Hepatocyte (in vitro differentiated cells): ENCODE data around the gene PSEN1. TPM values are rescaled to one million over a fixed set of nuclear protein-coding genes. Genes with fewer than 3 reads are reported as not detected.

Source experiments
- DNase-seq: peaks from one replicate; pipeline ENCODE4 v3.0.0-alpha.2; 2016; ENCODE audit warnings: low spot score
- H2AFZ ChIP-seq: fragments of 200-600 bp; sonication (generic); 2 replicates; pipeline ENCODE4 v1.6.0; 2016; ENCODE audit warnings: antibody characterized with exemption, mild to moderate bottlenecking
- H3K27ac ChIP-seq: fragments of 200-600 bp; sonication (generic); 2 replicates; pipeline ENCODE4 v1.5.1; 2016; ENCODE audit warnings: mild to moderate bottlenecking
- H3K27me3 ChIP-seq: fragments of 200-600 bp; sonication (generic); 2 replicates; pipeline ENCODE4 v1.6.1; 2016
- H3K36me3 ChIP-seq: fragments of 200-600 bp; sonication (generic); replicated peaks from 2 replicates; pipeline ENCODE4 v1.5.1; 2016; ENCODE audit warnings: low read depth; ENCODE audit not compliant: insufficient read depth
- H3K4me1 ChIP-seq: fragments of 200-600 bp; sonication (generic); 2 replicates; pipeline ENCODE4 v1.5.1; 2016; ENCODE audit warnings: mild to moderate bottlenecking, moderate library complexity; ENCODE audit not compliant: insufficient read depth
- H3K4me2 ChIP-seq: fragments of 200-600 bp; sonication (generic); 2 replicates; pipeline ENCODE4 v1.6.0; 2016
- H3K4me3 ChIP-seq: fragments of 200-600 bp; sonication (generic); 2 replicates; pipeline ENCODE4 v1.5.1; 2016; ENCODE audit warnings: mild to moderate bottlenecking
- H3K79me2 ChIP-seq: fragments of 200-600 bp; sonication (generic); 2 replicates; pipeline ENCODE4 v1.6.0; 2017; ENCODE audit warnings: mild to moderate bottlenecking
- H3K9me2 ChIP-seq: fragments of 200-600 bp; sonication (generic); replicated peaks from 2 replicates; pipeline ENCODE4 v1.6.0; 2017; ENCODE audit warnings: mild to moderate bottlenecking; ENCODE audit not compliant: insufficient read depth
- H3K9me3 ChIP-seq: fragments of 200-600 bp; sonication (generic); 2 replicates; pipeline ENCODE4 v1.5.1; 2016; ENCODE audit warnings: low read depth, mild to moderate bottlenecking
- H4K20me1 ChIP-seq: fragments of 200-600 bp; sonication (generic); 2 replicates; pipeline ENCODE4 v1.6.0; 2016; ENCODE audit warnings: mild to moderate bottlenecking; ENCODE audit not compliant: insufficient read depth, poor library complexity, severe bottlenecking
- CTCF ChIP-seq: fragments of 200-600 bp; sonication (generic); IDR thresholded peaks from 2 replicates; pipeline ENCODE4 v1.5.1; 2016; ENCODE audit warnings: antibody characterized with exemption, mild to moderate bottlenecking; ENCODE audit not compliant: poor library complexity
- EZH2 ChIP-seq: fragments of 200-600 bp; sonication (generic); IDR thresholded peaks from 2 replicates; pipeline ENCODE4 v1.6.1; 2016; ENCODE audit warnings: antibody characterized with exemption, mild to moderate bottlenecking, borderline replicate concordance
- EZH2phosphoT487 ChIP-seq: fragments of 200-600 bp; sonication (generic); IDR thresholded peaks from one replicate; pipeline ENCODE4 v1.6.1; 2018; ENCODE audit warnings: antibody characterized with exemption, mild to moderate bottlenecking, low read depth, moderate library complexity; ENCODE audit not compliant: unreplicated experiment, severe bottlenecking
- WGBS: methylation state at CpG from one replicate; pipeline ENCODE4 v1.1.6; 2016; ENCODE audit warnings: low lambda C conversion rate; ENCODE audit errors: missing lambda C conversion rate; 5-methylcytosine and 5-hydroxymethylcytosine counted together
- polyA plus RNA-seq: library from polyadenylated mRNA; unstranded; fragments of >200 nt; fragmentation: Nextera tagmentation; extraction: Ambion mirVana; gene quantifications from 2 replicates; pipeline ENCODE4 v1.2.1, GENCODE V29; 2016
- total RNA-seq: library from RNA; depleted of rRNA; stranded (reverse); fragments of >200 nt; gene quantifications from 2 replicates; pipeline ENCODE4 v1.2.3, GENCODE V29; 2014

Gene PSEN1
- total and polyA plus RNA-seq, 2 experiments from 2014 or later = 65.6 to 71.6 TPM

GRCh38 chr14:73140811-73141323 lies 4.6 kb downstream of the PSEN1 start:
- Histone ChIP-seq H3K79me2 (peaks cover 88% of the 10 kb centered on the region), H4K20me1 (peaks cover 61% of the 10 kb centered on the region), H3K9me2 (no peaks in the 10 kb centered on the region), H3K4me3 (no peak overlapping the region), H3K4me1 (peaks cover 5% of the 10 kb centered on the region), H3K27me3 (no peaks in the 10 kb centered on the region), H3K36me3 (no peaks in the 10 kb centered on the region), H2AFZ (no peak overlapping the region), H3K27ac (peak overlapping the region; percentile 44), H3K4me2 (peak overlapping the region; percentile 27), H3K9me3 (no peaks in the 10 kb centered on the region)
- DNase-seq = no peak
- TF ChIP-seq CTCF (no peak), EZH2 (no peak)
- 82% methylated on average over 1 of the region's 1 CpG for WGBS

- Histone ChIP-seq H3K27ac (no peak overlapping the region), H3K27me3 (no peaks in the 10 kb centered on the region), H3K9me3 (no peaks in the 10 kb centered on the region), H4K20me1 (peaks cover 75% of the 10 kb centered on the region), H3K36me3 (no peaks in the 10 kb centered on the region), H2AFZ (no peak overlapping the region), H3K4me1 (peaks cover 5% of the 10 kb centered on the region), H3K4me2 (peak overlapping the region; percentile 1), H3K9me2 (no peaks in the 10 kb centered on the region), H3K4me3 (no peak overlapping the region), H3K79me2 (peaks cover 99% of the 10 kb centered on the region)
- WGBS = 96% methylated on average over 2 of the region's 2 CpGs
- DNase-seq = no peak
- TF ChIP-seq EZH2phosphoT487 (no peak), CTCF (no peak), EZH2 (no peak)
Measured at GRCh38 chr14:73142216-73142615, 5.9 kb downstream of the PSEN1 start.

- H3K4me1 ChIP-seq = peaks cover under 1% of the 10 kb centered on the region
- TF ChIP-seq EZH2phosphoT487 = no peak
- no peak for TF ChIP-seq CTCF
- TF ChIP-seq EZH2 = no peak
- no peaks in the 10 kb centered on the region for H3K9me3 ChIP-seq
- no peaks in the 10 kb centered on the region for H3K36me3 ChIP-seq
- no peak overlapping the region for H2AFZ ChIP-seq
- no peak overlapping the region for H3K4me3 ChIP-seq
- H4K20me1 ChIP-seq = peaks cover 72% of the 10 kb centered on the region
- no peaks in the 10 kb centered on the region for H3K9me2 ChIP-seq
- peak overlapping the region; percentile 2 for H3K27ac ChIP-seq
- H3K79me2 ChIP-seq = peaks cover 99% of the 10 kb centered on the region
- 70% methylated on average over 5 of the region's 5 CpGs for WGBS
- no peaks in the 10 kb centered on the region for H3K27me3 ChIP-seq
- DNase-seq = no peak
- peak overlapping the region; percentile 5 for H3K4me2 ChIP-seq
Measured at GRCh38 chr14:73143003-73143402, 6.7 kb downstream of the PSEN1 start.

GRCh38 chr14:73143617-73144016 lies 7.3 kb downstream of the PSEN1 start:
- peaks cover 96% of the 10 kb centered on the region for H3K79me2 ChIP-seq
- H3K4me1 ChIP-seq = no peaks in the 10 kb centered on the region
- no peak overlapping the region for H3K4me2 ChIP-seq
- no peak overlapping the region for H2AFZ ChIP-seq
- no peaks in the 10 kb centered on the region for H3K9me3 ChIP-seq
- DNase-seq = no peak
- no peak overlapping the region for H3K4me3 ChIP-seq
- no peak overlapping the region for H3K27ac ChIP-seq
- 95% methylated on average over 3 of the region's 3 CpGs for WGBS
- no peaks in the 10 kb centered on the region for H3K27me3 ChIP-seq
- TF ChIP-seq EZH2 = no peak
- no peak for TF ChIP-seq EZH2phosphoT487
- TF ChIP-seq CTCF = no peak
- H4K20me1 ChIP-seq = peaks cover 72% of the 10 kb centered on the region
- no peaks in the 10 kb centered on the region for H3K9me2 ChIP-seq
- H3K36me3 ChIP-seq = no peaks in the 10 kb centered on the region
